HFF-Myc (cell line): ENCODE data around the gene PRODH2.

Source experiments
- DNase-seq: peaks from one replicate; pipeline ENCODE4 v3.0.0-alpha.2; 2011; ENCODE audit warnings: low read depth; ENCODE audit errors: extremely low read depth
- H3K4me3 ChIP-seq: replicated peaks from 2 replicates; pipeline ENCODE4 v1.5.1; 2011; ENCODE audit warnings: low read depth, mild to moderate bottlenecking, control low read depth, low read length
- CTCF ChIP-seq: IDR thresholded peaks from 2 replicates; pipeline ENCODE4 v1.5.1; 2012; ENCODE audit warnings: mild to moderate bottlenecking, low read depth, low read length, control low read depth; ENCODE audit errors: missing control alignments

PRODH2 gene

GRCh38 chr19:35777961-35778360 lies 34.7 kb downstream of the PRODH2 start:
- no peak for TF ChIP-seq CTCF
- DNase-seq = no peak
- no peak overlapping the region for H3K4me3 ChIP-seq

GRCh38 chr19:35777086-35777841 lies 35.4 kb downstream of the PRODH2 start:
- TF ChIP-seq CTCF = no peak
- no peak for DNase-seq
- H3K4me3 ChIP-seq = no peak overlapping the region

DNA sequence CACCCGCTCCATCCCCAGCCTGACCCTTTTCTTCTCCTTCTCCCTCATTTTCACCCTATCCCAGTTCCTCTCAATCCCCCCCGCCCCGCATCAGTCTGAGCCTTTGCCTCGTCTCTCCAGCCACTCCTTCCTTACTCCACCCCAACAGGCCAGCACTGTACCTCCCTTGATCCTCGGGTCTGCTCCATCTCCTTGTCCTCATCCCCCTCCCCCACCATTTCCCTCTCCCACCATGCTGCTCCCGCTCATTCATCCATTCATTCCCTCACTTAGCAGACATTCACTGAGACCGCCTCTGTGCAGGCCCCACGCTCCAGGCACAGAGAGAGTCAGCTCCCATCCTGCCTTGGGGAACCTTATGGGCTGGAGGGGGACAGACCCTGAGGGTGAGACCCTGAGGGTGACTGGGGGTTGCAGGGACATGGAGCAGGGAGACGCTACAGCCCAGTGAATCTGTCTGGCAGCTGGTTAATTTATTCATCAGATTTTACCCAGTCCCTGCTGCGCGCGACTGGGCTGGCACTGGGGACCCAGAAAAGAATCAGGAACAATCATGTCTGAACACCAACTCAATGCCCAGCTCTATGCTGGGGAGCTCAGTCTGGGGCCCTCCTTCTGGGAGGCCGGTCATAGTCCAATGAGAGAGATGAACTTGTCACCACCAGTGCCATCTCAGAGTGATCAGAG lies 36.4 kb downstream of the PRODH2 start:
- H3K4me3 ChIP-seq = peak overlapping the region; percentile 49
- TF ChIP-seq CTCF = no peak
- no peak for DNase-seq

DNA sequence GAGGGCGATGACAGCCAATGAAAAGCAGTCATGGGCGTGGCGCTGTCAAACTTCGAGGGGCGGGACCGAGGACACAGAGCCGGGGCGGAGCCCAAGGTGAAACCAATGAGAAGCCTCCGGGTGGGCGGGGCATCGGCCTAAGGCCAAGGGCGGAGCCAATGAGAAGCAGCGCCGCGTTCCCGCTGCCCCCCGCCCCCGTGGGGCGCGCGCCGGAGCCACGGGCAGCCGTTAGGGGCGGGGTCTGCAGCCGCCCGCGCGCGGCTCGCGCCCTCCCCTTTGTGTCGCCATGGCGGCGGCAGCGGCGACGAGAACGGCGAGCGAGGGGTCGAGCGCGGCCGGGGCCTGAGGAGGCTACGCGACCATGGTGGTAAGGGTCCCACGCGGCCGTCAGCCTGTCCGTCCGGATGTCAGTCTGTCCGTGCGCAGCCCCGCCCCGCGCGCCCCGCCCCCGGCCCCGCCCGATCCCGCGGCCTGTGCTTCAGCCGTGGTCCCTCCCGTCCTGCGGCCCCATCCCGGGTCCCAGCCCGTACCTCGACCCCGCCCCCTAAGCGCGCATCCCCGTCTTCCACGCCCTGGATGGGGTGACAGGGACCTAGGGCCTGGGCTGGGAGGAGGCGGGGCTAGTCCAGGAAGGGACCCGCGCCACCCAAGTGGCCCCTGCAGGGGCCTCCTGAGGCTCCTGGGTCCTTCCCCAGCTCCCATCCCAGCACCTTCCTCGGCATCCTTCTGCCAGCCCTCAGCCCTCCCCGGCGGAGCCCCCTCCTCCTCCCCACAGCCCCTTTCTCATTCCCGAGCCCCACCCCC lies 37.1 kb downstream of the PRODH2 start, which contains the start of gene ARHGAP33:
Gene ARHGAP33, plus strand, starts transcription at position 267 of the 804 bp plus-strand sequence. Its CDS starts 95 bp downstream, at position 362.
- DNase-seq = peak; percentile 88
- H3K4me3 ChIP-seq = peak within 1 kb of the TSS; percentile 49
- TF ChIP-seq CTCF = no peak

- H3K4me3 ChIP-seq = no peak overlapping the region; the same call in 1 of the 2 replicates
- DNase-seq = no peak
- TF ChIP-seq CTCF = no peak
These were observed 37.7 kb downstream of the PRODH2 start for GRCh38 chr19:35775046-35775297.

DNA sequence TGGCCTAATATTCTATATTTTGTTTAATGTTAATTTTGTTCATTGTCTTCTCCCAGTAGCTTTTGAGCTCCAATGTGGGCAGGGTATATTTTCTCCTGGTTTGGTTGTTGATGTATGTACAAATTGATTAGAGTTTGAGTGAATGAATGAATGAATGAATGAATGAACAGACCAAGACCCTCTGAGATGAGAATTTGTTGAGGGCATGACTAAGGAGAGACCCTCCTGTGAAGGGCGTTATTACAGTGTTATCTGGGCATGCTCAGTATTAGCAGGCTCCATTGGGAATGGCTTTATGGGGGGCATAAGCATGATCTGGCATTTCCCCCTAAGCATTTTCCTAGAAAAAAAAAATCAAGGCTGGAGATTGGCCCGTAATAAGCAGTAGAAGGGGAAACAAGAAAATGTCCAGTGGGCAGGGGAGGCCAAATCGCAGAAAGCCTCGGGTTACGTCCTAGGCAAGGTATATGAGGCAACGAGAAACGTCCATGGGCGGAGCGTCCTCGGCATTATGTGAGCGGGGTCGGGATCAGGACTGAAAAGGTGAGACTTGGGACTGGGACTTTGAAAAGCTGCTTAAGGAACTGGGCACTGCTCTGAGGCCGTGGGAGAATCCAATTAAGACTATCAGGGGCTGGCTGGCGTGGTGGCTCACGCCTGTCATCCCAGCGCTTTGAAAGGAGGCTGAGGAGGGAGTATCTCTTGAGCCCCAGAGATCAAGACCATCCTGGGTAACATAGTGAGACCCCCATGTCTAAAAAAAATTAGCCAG lies 38.2 kb downstream of the PRODH2 start:
- no peak for TF ChIP-seq CTCF
- no peak for DNase-seq
- no peak overlapping the region; the same call in 1 of the 2 replicates for H3K4me3 ChIP-seq
